Measurements from ENCODE around the gene RYR3. TPM values are rescaled to one million over a fixed set of nuclear protein-coding genes. Genes with fewer than 3 reads are reported as not detected.
A peak's percentile ranks its signal among the peaks of the same experiment; 100 is the strongest.

Gene RYR3
- total RNA-seq, 1 donor from 2014 or later = 2.2 TPM

DNA sequence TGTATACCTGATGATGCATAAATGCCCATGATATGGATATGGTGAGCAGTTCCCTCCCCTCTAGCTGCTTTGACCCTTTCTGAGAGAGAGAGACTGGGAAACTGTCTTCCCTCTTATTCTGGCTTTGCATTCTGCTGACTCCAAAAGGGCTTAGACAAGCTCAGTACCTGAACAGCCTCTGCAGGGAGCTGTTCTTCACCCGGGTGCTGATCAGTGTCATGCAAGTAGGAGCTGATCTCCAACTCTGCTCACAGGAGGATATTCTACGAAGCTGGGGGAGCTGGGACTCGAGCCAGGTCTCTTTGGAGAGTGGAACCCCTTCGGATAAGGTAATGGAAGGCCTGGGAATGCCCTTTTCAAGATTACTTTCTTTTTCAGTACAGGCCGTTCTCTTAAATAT, 237.1 kb downstream of the RYR3 start:
- DNase-seq (ENCODE audit: extremely low spot score, unreplicated experiment) = peak; percentile 72
- no peaks in the 10 kb centered on the region for H3K9me3 Mint-ChIP-seq
- TF ChIP-seq, protein P1, sequence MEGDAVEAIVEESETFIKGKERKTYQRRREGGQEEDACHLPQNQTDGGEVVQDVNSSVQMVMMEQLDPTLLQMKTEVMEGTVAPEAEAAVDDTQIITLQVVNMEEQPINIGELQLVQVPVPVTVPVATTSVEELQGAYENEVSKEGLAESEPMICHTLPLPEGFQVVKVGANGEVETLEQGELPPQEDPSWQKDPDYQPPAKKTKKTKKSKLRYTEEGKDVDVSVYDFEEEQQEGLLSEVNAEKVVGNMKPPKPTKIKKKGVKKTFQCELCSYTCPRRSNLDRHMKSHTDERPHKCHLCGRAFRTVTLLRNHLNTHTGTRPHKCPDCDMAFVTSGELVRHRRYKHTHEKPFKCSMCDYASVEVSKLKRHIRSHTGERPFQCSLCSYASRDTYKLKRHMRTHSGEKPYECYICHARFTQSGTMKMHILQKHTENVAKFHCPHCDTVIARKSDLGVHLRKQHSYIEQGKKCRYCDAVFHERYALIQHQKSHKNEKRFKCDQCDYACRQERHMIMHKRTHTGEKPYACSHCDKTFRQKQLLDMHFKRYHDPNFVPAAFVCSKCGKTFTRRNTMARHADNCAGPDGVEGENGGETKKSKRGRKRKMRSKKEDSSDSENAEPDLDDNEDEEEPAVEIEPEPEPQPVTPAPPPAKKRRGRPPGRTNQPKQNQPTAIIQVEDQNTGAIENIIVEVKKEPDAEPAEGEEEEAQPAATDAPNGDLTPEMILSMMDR (conservative IDR thresholded peaks at IDR 0.05) = no peak
- no peak overlapping the region for H3K4me3 Mint-ChIP-seq
- H3K27me3 Mint-ChIP-seq = peaks cover 6% of the 10 kb centered on the region
- no peak overlapping the region for H3K27ac Mint-ChIP-seq
- H3K4me1 Mint-ChIP-seq (ENCODE audit: unreplicated experiment) = no peaks in the 10 kb centered on the region
- no peaks in the 10 kb centered on the region for H3K36me3 Mint-ChIP-seq

DNA sequence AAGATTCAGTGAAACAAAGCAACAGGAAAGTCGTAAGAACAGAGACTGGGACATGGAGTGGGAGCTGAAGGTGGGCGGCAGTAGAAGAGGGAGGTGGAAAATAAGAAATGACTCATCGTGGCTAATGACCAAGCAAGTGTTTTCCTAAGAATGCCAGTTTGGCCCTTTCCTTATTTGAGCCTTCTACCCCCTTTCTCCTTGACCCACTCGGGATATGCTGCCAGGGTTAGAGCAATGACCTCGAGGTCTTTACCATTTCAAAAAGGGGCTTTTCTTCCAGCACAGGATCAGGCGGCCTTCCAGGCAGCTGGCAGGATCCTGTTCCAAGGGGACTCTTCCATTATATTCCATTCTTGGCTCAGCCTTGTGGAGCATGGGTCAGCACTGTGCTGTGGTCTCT, 241.1 kb downstream of the RYR3 start:
- Mint-ChIP-seq H3K27me3 (peaks cover 9% of the 10 kb centered on the region), H3K27ac (no peak overlapping the region), H3K4me3 (no peak overlapping the region), H3K4me1 (ENCODE audit: unreplicated experiment) (no peaks in the 10 kb centered on the region), H3K36me3 (no peaks in the 10 kb centered on the region), H3K9me3 (no peaks in the 10 kb centered on the region)
- TF ChIP-seq, protein P1 (conservative IDR thresholded peaks at IDR 0.05) = no peak
- DNase-seq (ENCODE audit: extremely low spot score, unreplicated experiment) = no peak

DNA sequence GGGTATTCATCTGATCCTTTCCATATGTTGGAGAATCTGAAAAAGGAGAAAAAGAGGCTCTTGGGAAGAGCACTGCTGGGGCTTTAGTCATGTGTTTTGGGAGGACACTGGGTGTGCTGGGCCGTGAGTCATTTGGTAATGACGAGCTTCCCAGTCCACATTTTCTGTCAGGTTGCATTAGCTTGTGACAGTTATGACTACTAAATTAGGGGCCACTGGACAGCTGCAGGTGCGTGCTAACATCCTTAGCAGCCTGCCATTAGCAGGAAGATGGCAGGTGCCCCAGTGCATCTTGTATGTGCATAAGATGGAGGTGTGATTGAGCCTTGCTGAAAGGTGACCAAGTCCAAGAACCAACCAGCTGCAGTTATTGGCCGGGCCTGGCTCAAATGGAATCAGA, 242.4 kb downstream of the RYR3 start:
- Mint-ChIP-seq H3K27ac (no peak overlapping the region), H3K4me1 (ENCODE audit: unreplicated experiment) (no peaks in the 10 kb centered on the region), H3K36me3 (no peaks in the 10 kb centered on the region), H3K27me3 (peaks cover 6% of the 10 kb centered on the region), H3K4me3 (no peak overlapping the region), H3K9me3 (no peaks in the 10 kb centered on the region)
- TF ChIP-seq, protein P1 (conservative IDR thresholded peaks at IDR 0.05) = no peak
- DNase-seq (ENCODE audit: extremely low spot score, unreplicated experiment) = no peak

DNA sequence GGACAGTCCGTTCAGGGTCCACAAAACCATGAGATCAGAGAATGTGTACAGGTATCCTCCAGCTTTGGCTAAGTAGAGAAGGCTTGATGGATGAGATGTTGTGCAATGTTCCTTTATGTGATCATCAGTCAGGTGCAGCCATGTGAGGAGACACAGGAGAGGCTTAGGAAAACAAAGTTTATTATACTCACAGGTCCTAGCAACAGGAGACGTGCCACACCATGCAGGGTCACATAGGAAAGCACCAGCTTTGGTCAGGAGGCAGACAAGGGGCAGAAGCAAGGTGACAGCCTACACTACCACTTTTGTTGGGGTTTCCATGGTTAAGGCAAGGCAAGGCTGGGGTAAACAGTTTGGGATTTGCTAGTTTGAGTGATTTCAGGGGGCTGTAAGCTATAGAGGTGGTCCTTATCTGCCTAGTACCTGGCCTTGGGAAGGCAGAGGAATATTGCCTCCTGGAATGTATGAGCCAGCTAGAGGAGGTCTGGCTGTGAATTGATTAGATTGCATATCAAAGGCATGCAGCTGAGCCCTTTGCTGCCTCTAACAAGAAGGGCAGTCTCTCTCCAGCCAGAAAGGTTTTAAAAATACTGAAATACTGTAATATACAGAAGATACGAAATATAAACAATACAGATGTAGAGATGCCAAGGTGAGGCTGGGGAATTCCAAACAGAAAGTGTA, 248.6 kb downstream of the RYR3 start:
- Mint-ChIP-seq H3K27me3 (peaks cover 14% of the 10 kb centered on the region), H3K4me1 (ENCODE audit: unreplicated experiment) (no peaks in the 10 kb centered on the region), H3K9me3 (no peaks in the 10 kb centered on the region), H3K36me3 (no peaks in the 10 kb centered on the region), H3K27ac (no peak overlapping the region), H3K4me3 (no peak overlapping the region)
- TF ChIP-seq, protein P1 (conservative IDR thresholded peaks at IDR 0.05) = no peak
- no peak for DNase-seq (ENCODE audit: extremely low spot score, unreplicated experiment)

DNA sequence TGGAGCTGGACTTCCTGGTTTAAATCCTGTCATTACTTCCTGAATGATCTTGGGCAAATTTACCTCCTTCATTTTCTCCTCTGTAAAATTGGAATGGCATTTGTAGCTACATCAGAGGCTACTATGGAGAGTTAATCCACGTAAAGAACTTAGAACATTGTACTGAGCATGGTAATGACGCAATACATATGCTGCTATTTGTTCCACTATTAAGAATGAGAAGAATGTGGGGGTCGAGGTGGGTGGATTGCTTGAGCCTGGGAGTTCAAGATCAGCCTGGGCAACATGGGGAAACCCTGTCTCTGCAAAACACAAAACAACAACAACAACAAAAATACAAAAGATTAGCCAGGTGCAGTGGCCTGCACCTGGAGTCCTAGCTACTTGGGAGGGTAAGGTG, 250.6 kb downstream of the RYR3 start:
- TF ChIP-seq, protein P1 (conservative IDR thresholded peaks at IDR 0.05) = no peak
- no peaks in the 10 kb centered on the region for H3K9me3 Mint-ChIP-seq
- DNase-seq (ENCODE audit: extremely low spot score, unreplicated experiment) = no peak
- no peaks in the 10 kb centered on the region for H3K36me3 Mint-ChIP-seq
- no peak overlapping the region for H3K27ac Mint-ChIP-seq
- no peaks in the 10 kb centered on the region for H3K4me1 Mint-ChIP-seq (ENCODE audit: unreplicated experiment)
- peaks cover 14% of the 10 kb centered on the region for H3K27me3 Mint-ChIP-seq
- H3K4me3 Mint-ChIP-seq = no peak overlapping the region

All from type B pancreatic cell (in vitro differentiated cells).